Kidney (tissue), 14 donors: ENCODE measurements around the gene AP2A2. TPM values are rescaled to one million over a fixed set of nuclear protein-coding genes. Genes with fewer than 3 reads are reported as not detected.
A peak's percentile ranks its signal among the peaks of the same experiment; 100 is the strongest.

ENCODE experiments used
- DNase-seq, 5 donors: peaks; one replicate each; pipeline ENCODE4 v3.0.0-alpha.2; 2013 to 2020
- FAIRE-seq: peaks from 2 replicates; lab custom pipeline; 2012; peaks lifted over from hg19 to GRCh38; lab: Jason Lieb, UNC
- H3K27ac ChIP-seq, 2 donors: one replicate each; pipeline ENCODE4 v1.7.0; 2013; ENCODE audit warnings: low read depth in 2 of 2, low read length in 2 of 2, inconsistent platforms in 1 of 2
- H3K27me3 ChIP-seq: one replicate; pipeline ENCODE4 v1.7.1; 2013; ENCODE audit warnings: low read length, inconsistent platforms; ENCODE audit not compliant: control insufficient read depth, insufficient read depth
- H3K36me3 ChIP-seq, 3 donors: one replicate each; pipeline versions ENCODE4 v1.7.0 to v1.7.1; 2013; ENCODE audit warnings: low read length in 3 of 3, control low read depth in 1 of 3, inconsistent platforms in 1 of 3; ENCODE audit not compliant: insufficient read depth in 3 of 3, control insufficient read depth in 2 of 3
- H3K4me1 ChIP-seq, 3 donors: one replicate each; pipeline versions ENCODE4 v1.7.0 to v1.7.1; 2013; ENCODE audit warnings: low read length in 3 of 3, inconsistent platforms in 1 of 3, low read depth in 1 of 3; ENCODE audit not compliant: control insufficient read depth in 2 of 3, insufficient read depth in 2 of 3
- H3K4me3 ChIP-seq, 3 donors: one replicate each; pipeline versions ENCODE4 v1.7.0 to v1.8.1; 2013; ENCODE audit warnings: low read length in 3 of 3, control low read depth in 1 of 3, inconsistent platforms in 1 of 3
- H3K9ac ChIP-seq, 3 donors: one replicate each; pipeline versions ENCODE4 v1.7.0 to v1.7.1; 2013; ENCODE audit warnings: low read length in 3 of 3, control low read depth in 1 of 3, inconsistent platforms in 1 of 3
- H3K9me3 ChIP-seq, 3 donors: one replicate each; pipeline versions ENCODE4 v1.7.0 to v1.7.1; 2013; ENCODE audit warnings: low read length in 3 of 3, control low read depth in 1 of 3, inconsistent platforms in 1 of 3; ENCODE audit not compliant: control insufficient read depth in 2 of 3, insufficient read depth in 1 of 3
- CTCF ChIP-seq: IDR thresholded peaks from 3 replicates; pipeline ENCODE4 v1.5.1; 2012; ENCODE audit warnings: mild to moderate bottlenecking, moderate library complexity, borderline replicate concordance; ENCODE audit not compliant: insufficient read depth; ENCODE audit errors: extremely low read depth
- intact Hi-C: fragments of 100-400 bp; cut with DNase I; formaldehyde crosslinking; loops from one replicate; pipeline ENCODE4 v1.11.1; 2022
- polyA plus RNA-seq: library from polyadenylated mRNA; stranded (reverse); fragments of 350-450 nt; fragmentation: Illumina TruSeq; extraction: RNeasy Lipid Tissue Mini Kit (QIAGEN cat#74804); gene quantifications from one replicate; pipeline ENCODE4 v1.2.3, GENCODE V29; 2014; ENCODE audit warnings: low read depth, low replicate concordance; ENCODE audit not compliant: insufficient read depth
- total RNA-seq: library from RNA; stranded (reverse); fragmentation: NEBNext Ultra II Directional; extraction: Animal tissue kit (Norgen Biotek cat#: 25700); gene quantifications from one replicate; pipeline ENCODE4 v1.2.1, GENCODE V29; 2021
- donor health status: control.
- donor health status: control.
- donor health status: control.
- donor health status: control.
- donor health status: control.
- donor health status: DM: yes; HTN: yes; CAD: no.
- donor health status: Normal renal cell carcinoma (clear cell type).

The AP2A2 gene
- total and polyA plus RNA-seq, 2 donors from 2014 or later: 76.5 to 144 TPM

GRCh38 chr11:1008001-1008802, 82.5 kb downstream of the AP2A2 start:
- Histone ChIP-seq H3K4me1 (no peaks in the 10 kb centered on the region), H3K4me3 (no peak overlapping the region), H3K27ac (no peak overlapping the region), H3K36me3 (peaks cover 3 to 52% (median 26%) of the 10 kb centered on the region in 3 donors), H3K9me3 (no peaks in the 10 kb centered on the region), H3K27me3 (no peaks in the 10 kb centered on the region), H3K9ac (no peak overlapping the region)
- no peak for TF ChIP-seq CTCF
- DNase-seq: peak in 2 of 5 donors; percentile 27 to 28
- FAIRE-seq: no peak
- intact Hi-C loops: no loop called here

GRCh38 chr11:1008803-1009145, 83.1 kb downstream of the AP2A2 start:
- peaks cover 3 to 48% (median 25%) of the 10 kb centered on the region in 3 donors for H3K36me3 ChIP-seq
- H3K27me3 ChIP-seq: no peaks in the 10 kb centered on the region
- no peak overlapping the region for H3K27ac ChIP-seq
- TF ChIP-seq CTCF: no peak
- DNase-seq (no peak), FAIRE-seq (no peak)
- H3K9me3 ChIP-seq: no peaks in the 10 kb centered on the region
- no peak overlapping the region for H3K4me3 ChIP-seq
- intact Hi-C loops: no loop called here
- H3K9ac ChIP-seq: no peak overlapping the region
- no peaks in the 10 kb centered on the region for H3K4me1 ChIP-seq

- DNase-seq: no peak
- no peak for FAIRE-seq
- TF ChIP-seq CTCF: no peak
- Histone ChIP-seq H3K9me3 (no peaks in the 10 kb centered on the region), H3K27ac (no peak overlapping the region), H3K27me3 (no peaks in the 10 kb centered on the region), H3K4me1 (no peaks in the 10 kb centered on the region), H3K36me3 (peaks cover 3 to 48% (median 25%) of the 10 kb centered on the region in 3 donors), H3K9ac (no peak overlapping the region), H3K4me3 (no peak overlapping the region)
- intact Hi-C loops: no loop called here
These were observed 83.7 kb downstream of the AP2A2 start for GRCh38 chr11:1009371-1009770.

GRCh38 chr11:1009991-1010390, 84.3 kb downstream of the AP2A2 start:
- no peak for DNase-seq

More at GRCh38 chr11:1009991-1010390, 84.3 kb downstream of the AP2A2 start:
- no peak overlapping the region for H3K4me3 ChIP-seq
- H3K9ac ChIP-seq: no peak overlapping the region
- no peaks in the 10 kb centered on the region for H3K27me3 ChIP-seq
- H3K36me3 ChIP-seq: peaks cover under 1 to 42% (median 23%) of the 10 kb centered on the region in 3 donors
- FAIRE-seq: no peak
- no peak overlapping the region for H3K27ac ChIP-seq
- H3K9me3 ChIP-seq: no peaks in the 10 kb centered on the region
- H3K4me1 ChIP-seq: no peaks in the 10 kb centered on the region
- no peak for TF ChIP-seq CTCF
- intact Hi-C loops: no loop called here
